ENCODE results near the gene MXRA8. TPM values are rescaled to one million over a fixed set of nuclear protein-coding genes. Genes with fewer than 3 reads are reported as not detected.
A peak's percentile ranks its signal among the peaks of the same experiment; 100 is the strongest.

The MXRA8 gene, protein sequence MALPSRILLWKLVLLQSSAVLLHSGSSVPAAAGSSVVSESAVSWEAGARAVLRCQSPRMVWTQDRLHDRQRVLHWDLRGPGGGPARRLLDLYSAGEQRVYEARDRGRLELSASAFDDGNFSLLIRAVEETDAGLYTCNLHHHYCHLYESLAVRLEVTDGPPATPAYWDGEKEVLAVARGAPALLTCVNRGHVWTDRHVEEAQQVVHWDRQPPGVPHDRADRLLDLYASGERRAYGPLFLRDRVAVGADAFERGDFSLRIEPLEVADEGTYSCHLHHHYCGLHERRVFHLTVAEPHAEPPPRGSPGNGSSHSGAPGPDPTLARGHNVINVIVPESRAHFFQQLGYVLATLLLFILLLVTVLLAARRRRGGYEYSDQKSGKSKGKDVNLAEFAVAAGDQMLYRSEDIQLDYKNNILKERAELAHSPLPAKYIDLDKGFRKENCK
- total RNA-seq: 20.2 TPM
- long read RNA-seq, partial matches to known transcripts: 1 of 6 reads
- long read RNA-seq, other reads (novel, unspliced or antisense): 5 of 6 reads

DNA sequence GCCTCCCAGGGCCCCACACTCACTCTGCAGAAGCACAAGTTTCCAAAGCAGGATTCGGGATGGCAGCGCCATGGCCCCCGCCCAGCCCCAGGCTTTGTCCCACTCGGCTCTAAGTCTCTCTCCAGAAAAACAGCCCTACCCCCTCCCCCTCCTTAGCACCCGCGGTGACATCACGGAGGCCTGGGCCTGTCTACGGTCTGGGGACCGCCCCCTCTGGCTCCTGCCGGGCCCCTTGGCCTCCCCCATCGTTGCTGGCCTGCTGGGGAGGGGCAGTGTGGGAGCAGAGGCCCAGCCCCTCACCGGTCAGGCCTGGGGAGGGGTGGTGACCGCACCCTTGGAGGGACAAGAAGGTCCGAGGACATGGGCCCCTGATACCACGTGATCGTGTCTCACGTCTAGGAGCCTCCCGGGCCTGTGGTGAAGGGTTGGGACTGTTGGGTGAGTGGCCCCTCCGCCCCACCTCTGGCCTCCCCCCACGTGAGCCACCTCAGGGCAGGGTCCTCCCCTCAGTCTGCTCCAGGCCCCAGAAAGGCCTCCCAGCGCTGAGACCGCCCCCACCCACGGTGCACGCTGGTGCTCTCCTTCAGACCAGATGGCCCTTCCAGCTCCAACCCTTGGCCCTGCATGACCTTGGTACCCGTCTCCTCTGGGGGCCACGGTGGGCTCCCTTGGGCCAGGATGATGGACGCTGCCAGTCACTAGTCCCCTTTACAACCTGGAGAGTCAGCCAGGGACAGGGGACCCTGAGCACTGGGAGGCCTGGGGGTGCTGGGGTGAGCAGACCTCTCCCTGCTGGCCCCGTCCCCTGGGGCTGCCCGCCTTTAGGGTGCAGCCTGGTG lies at the start of gene MXRA8:
MXRA8 (minus strand) TSS at position 123 of the 839 bp plus-strand sequence; CDS start at position 72, 51 bp downstream.
- Histone ChIP-seq H3K36me3 (no peaks in the 10 kb centered on the region), H3K4me3 (peak within 1 kb of the TSS; percentile 69), H3K27ac (replicated peaks) (peak within 1 kb of the TSS; percentile 84), H3K4me1 (peaks cover 66% of the 10 kb centered on the region), H3K27me3 (ENCODE audit: low read depth) (peaks cover 75% of the 10 kb centered on the region), H3K9me3 (replicated peaks) (no peaks in the 10 kb centered on the region)
- DNase-seq: peak; percentile 80
- intact Hi-C loops (cut with micrococcal nuclease): no loop called here
- TF ChIP-seq, protein P1, sequence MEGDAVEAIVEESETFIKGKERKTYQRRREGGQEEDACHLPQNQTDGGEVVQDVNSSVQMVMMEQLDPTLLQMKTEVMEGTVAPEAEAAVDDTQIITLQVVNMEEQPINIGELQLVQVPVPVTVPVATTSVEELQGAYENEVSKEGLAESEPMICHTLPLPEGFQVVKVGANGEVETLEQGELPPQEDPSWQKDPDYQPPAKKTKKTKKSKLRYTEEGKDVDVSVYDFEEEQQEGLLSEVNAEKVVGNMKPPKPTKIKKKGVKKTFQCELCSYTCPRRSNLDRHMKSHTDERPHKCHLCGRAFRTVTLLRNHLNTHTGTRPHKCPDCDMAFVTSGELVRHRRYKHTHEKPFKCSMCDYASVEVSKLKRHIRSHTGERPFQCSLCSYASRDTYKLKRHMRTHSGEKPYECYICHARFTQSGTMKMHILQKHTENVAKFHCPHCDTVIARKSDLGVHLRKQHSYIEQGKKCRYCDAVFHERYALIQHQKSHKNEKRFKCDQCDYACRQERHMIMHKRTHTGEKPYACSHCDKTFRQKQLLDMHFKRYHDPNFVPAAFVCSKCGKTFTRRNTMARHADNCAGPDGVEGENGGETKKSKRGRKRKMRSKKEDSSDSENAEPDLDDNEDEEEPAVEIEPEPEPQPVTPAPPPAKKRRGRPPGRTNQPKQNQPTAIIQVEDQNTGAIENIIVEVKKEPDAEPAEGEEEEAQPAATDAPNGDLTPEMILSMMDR (IDR thresholded peaks at IDR 0.05; ENCODE audit: borderline replicate concordance): no peak

DNA sequence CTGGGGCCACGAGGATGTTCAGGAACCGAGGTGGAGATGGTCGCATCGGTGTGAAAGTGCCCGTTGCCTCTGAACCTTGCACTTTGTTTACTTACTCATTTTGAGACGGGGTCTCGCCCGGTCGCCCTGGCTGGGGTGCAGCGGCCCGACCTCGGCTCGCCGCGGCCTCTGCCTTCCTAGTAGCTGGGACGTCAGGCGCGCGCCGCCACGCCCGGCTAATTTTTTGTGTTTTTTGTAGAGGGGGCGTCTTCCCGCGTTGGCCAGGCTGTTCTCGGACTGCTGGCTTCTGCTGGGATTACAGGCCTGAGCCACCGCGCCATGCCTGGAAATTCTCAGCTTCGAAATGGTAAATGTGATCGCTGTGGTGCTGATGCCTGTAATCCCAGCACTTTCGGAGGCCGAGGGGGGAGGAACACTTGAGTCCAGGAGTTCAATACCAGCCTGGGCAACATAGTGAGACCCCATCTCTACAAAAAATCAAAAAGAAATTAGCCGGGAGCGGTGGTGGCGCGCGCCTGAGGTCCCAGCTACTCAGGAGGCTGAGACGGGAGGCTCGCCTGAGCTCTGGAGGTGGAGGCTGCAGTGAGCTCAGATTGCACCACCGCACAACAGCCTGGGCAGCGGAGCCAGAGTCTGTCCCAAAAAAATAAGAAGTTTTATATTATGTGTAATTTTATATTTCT lies 49.4 kb upstream of the MXRA8 start:
- peak overlapping the region; percentile 90 for H3K4me3 ChIP-seq
- TF ChIP-seq, protein P1 (IDR thresholded peaks at IDR 0.05; ENCODE audit: borderline replicate concordance): no peak
- intact Hi-C loops (cut with micrococcal nuclease): no loop called here
- no peak for DNase-seq
- H3K27ac ChIP-seq (replicated peaks): peak overlapping the region; percentile 90
- H3K9me3 ChIP-seq (replicated peaks): no peaks in the 10 kb centered on the region
- peaks cover 30% of the 10 kb centered on the region for H3K36me3 ChIP-seq
- H3K4me1 ChIP-seq: peaks cover 53% of the 10 kb centered on the region
- H3K27me3 ChIP-seq (ENCODE audit: low read depth): no peaks in the 10 kb centered on the region

DNA sequence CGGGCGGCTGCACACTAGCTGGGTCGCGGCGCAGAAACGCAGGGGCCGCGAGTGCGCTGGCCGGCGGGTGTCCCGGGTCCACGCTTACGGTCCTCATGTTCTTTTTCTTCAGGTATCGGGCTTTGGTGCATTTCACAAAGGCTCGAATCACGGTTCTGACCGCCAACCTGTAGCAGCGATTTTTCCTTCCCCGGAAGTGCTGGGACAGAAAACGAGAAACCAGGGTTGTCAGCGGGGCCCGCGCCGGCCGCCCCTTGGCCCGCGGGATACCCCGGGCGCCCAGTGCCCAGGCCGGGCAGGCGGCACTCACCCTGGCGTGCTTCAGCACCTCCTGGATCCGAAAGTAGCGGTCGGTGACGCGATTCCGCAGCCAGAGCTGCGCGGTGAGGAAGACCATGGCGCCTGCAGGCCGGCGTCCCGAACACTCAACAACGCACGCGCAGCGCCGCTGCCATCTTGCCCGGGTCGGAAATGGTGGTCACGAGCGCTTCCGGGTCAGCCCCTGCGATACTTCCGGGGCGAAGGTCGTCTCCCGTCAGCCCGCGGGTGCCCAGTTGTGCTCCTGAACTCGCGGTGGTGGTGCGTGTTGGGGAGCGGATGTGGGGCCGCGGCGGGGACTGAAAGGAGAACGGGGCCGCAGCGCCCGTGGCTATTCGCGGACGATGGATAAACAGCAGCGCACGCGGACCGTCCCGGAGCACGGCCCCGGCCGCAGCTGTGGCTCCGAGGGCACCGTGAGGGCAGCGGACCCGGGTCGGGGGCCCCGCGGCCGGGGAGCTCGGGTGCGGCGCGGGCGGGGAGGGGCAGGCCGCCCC lies 48.7 kb upstream of the MXRA8 start, which contains the start of gene MRPL20:
MRPL20 (minus strand) TSS at position 473 of the 815 bp plus-strand sequence; CDS start at position 397, 76 bp downstream.
- DNase-seq: peak; percentile 95
- peak within 1 kb of the TSS; percentile 90 for H3K4me3 ChIP-seq
- H3K36me3 ChIP-seq: peaks cover 38% of the 10 kb centered on the region
- no peaks in the 10 kb centered on the region for H3K27me3 ChIP-seq (ENCODE audit: low read depth)
- no peaks in the 10 kb centered on the region for H3K9me3 ChIP-seq (replicated peaks)
- TF ChIP-seq, protein P1 (IDR thresholded peaks at IDR 0.05; ENCODE audit: borderline replicate concordance): no peak
- intact Hi-C loops (cut with micrococcal nuclease): no loop called here
- peaks cover 57% of the 10 kb centered on the region for H3K4me1 ChIP-seq
- peak within 1 kb of the TSS; percentile 90 for H3K27ac ChIP-seq (replicated peaks)

DNA sequence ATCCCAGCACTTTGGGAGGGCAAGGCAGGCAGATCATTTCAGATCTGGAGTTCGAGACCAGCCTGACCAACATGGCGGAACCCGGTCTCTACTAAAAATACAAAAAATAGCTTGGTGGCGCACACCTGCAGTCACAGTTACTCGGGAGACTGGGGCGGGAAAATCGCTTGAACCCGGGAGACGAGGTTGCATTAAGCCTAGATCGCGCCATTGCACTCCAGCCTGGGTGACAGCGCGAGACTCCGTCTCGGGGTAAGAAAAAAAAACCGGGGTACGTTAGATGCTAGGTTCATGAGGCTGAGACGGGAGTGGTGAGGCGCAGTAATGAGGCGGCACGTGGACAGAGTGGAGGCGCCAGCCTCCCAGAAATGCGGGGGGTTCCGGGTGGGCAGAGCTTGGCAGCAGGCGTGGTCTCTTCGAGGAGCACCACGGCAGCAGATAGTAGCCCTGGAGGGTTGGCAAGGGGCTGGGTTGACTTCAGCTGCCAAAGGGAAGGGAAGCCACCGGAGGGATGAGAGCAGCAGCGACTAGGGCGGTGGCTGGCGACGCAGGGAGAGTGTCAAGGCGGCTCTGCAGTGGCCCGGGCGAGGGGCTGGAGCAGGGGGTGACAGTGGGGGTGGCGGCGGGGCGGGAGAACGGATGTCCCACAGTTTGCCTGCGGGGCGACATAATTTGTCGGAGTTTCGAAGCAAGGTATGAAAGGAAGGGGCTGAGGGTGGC lies 47.9 kb upstream of the MXRA8 start:
- Histone ChIP-seq H3K4me1 (peaks cover 60% of the 10 kb centered on the region), H3K36me3 (peaks cover 45% of the 10 kb centered on the region)
- intact Hi-C loops (cut with micrococcal nuclease): no loop called here

More for the DNA sequence above, 47.9 kb upstream of the MXRA8 start:
- TF ChIP-seq, protein P1 (IDR thresholded peaks at IDR 0.05; ENCODE audit: borderline replicate concordance): no peak
- DNase-seq: no peak
- Histone ChIP-seq H3K27me3 (ENCODE audit: low read depth) (no peaks in the 10 kb centered on the region), H3K27ac (replicated peaks) (peak overlapping the region; percentile 90), H3K9me3 (replicated peaks) (no peaks in the 10 kb centered on the region), H3K4me3 (peak overlapping the region; percentile 90)
